SK-N-MC (cell line): Measurements from ENCODE around the gene LGI4.

Source experiments
- EZH2 ChIP-seq: fragments of 200-600 bp; sonication (generic); IDR thresholded peaks from one replicate; pipeline ENCODE4 v1.6.1; 2017; ENCODE audit warnings: antibody characterized with exemption
- FOXP2 ChIP-seq: optimal IDR thresholded peaks from 2 replicates; pipeline ENCODE3; 2011; ENCODE audit warnings: mild to moderate bottlenecking, moderate library complexity; ENCODE audit not compliant: insufficient read depth; ENCODE audit errors: extremely low read length, control extremely low read depth
- POLR2AphosphoS5 ChIP-seq: IDR thresholded peaks from 2 replicates; pipeline ENCODE4 v1.6.1; 2012; ENCODE audit warnings: mild to moderate bottlenecking, low read depth, low read length, borderline replicate concordance

GRCh38 chr19:35116072-35116801 lies 18.6 kb downstream of the LGI4 start:
- TF ChIP-seq EZH2 (no peak), POLR2AphosphoS5 (no peak), FOXP2 (no peak)
